ENCODE data around the gene CLASRP. TPM values are rescaled to one million over a fixed set of nuclear protein-coding genes. Genes with fewer than 3 reads are reported as not detected.

CLASRP gene
- total RNA-seq, 1 experiment from 2014 or later: 87.1 TPM

- Histone ChIP-seq H2BK20ac (ENCODE audit: low read depth, low read length, poor library complexity, severe bottlenecking) (no peak overlapping the region), H3K4me1 (ENCODE audit: insufficient read depth, low read length) (no peaks in the 10 kb centered on the region), H4K20me1 (ENCODE audit: control insufficient read depth, insufficient read depth, insufficient read length) (no peaks in the 10 kb centered on the region), H2AFZ (ENCODE audit: low read length) (no peak overlapping the region), H3K9ac (ENCODE audit: extremely low read depth, insufficient read length, low read length) (no peak overlapping the region), H4K5ac (ENCODE audit: insufficient read length, low read depth, low read length) (no peak overlapping the region), H3K56ac (ENCODE audit: insufficient read length, low read depth, low read length) (no peak overlapping the region), H2BK5ac (ENCODE audit: insufficient read length, low read length) (no peak overlapping the region), H2BK15ac (ENCODE audit: low read depth, low read length) (no peak overlapping the region), H4K91ac (ENCODE audit: insufficient read length, low read depth, low read length) (no peak overlapping the region), H2BK12ac (ENCODE audit: insufficient read length, low read depth, low read length) (no peak overlapping the region), H3T11ph (ENCODE audit: low read length) (no peak overlapping the region), H2AK5ac (ENCODE audit: insufficient read length, low read length) (no peak overlapping the region), H3K4ac (ENCODE audit: low read depth, low read length) (no peak overlapping the region), H3K27me3 (ENCODE audit: insufficient read depth, low read length) (no peaks in the 10 kb centered on the region), H3K27ac (ENCODE audit: insufficient read length, low read depth, low read length) (no peak overlapping the region), H3K4me2 (ENCODE audit: insufficient read depth, insufficient read length, low read length) (no peak overlapping the region), H3K23me2 (ENCODE audit: insufficient read length, low read depth, low read length, poor library complexity, severe bottlenecking) (no peaks in the 10 kb centered on the region), H3K23ac (ENCODE audit: insufficient read length, low read depth, low read length) (no peak overlapping the region), H2BK120ac (ENCODE audit: low read depth, low read length, poor library complexity, severe bottlenecking) (no peak overlapping the region), H4K8ac (replicated peaks; ENCODE audit: insufficient read length, low read depth, low read length) (no peak overlapping the region), H3K79me1 (ENCODE audit: insufficient read depth, low read depth, low read length, poor library complexity, severe bottlenecking) (no peaks in the 10 kb centered on the region), H3K14ac (ENCODE audit: insufficient read depth, low read length) (no peak overlapping the region), H3K9me3 (ENCODE audit: control insufficient read depth, low read depth, low read length) (no peaks in the 10 kb centered on the region), H3K79me2 (ENCODE audit: insufficient read depth, low read length) (no peaks in the 10 kb centered on the region), H3K18ac (ENCODE audit: insufficient read length, low read depth, low read length) (no peak overlapping the region)
- TF ChIP-seq CTCF (conservative IDR thresholded peaks at IDR 0.05): no peak
- no peak overlapping the region for H3K4me3 Mint-ChIP-seq
- peaks cover 48 to 88% (median 85%) of the 10 kb centered on the region in 3 experiments for H3K36me3 Mint-ChIP-seq (ENCODE audit: insufficient read depth in 1 of 3, low read depth in 3 of 3)
- DNase-seq: no peak
- no peaks in the 10 kb centered on the region for H3K9me3 Mint-ChIP-seq
- H3K4me1 Mint-ChIP-seq: peaks cover 5 to 6% of the 10 kb centered on the region in 2 experiments; a peak in 3 of 4 replicates
- no peak overlapping the region for H3K27ac Mint-ChIP-seq
- WGBS (ENCODE audit: extremely low coverage, insufficient read length, low lambda C conversion rate): no CpG with 5 or more reads among the region's 9 CpGs
- no peaks in the 10 kb centered on the region for H3K27me3 Mint-ChIP-seq (ENCODE audit: low read depth)
Observed at GRCh38 chr19:45057444-45057843, 18.6 kb downstream of the CLASRP start.
